Neural cell (in vitro differentiated cells): Measurements from ENCODE around the gene HEXIM1. TPM values are rescaled to one million over a fixed set of nuclear protein-coding genes. Genes with fewer than 3 reads are reported as not detected.

Source experiments
- H2AFZ ChIP-seq: fragments of 200-600, 300-800 bp; sonication (generic), shearing (Covaris generic); 2 replicates; pipeline ENCODE4 v1.6.0; 2014; ENCODE audit warnings: low read depth, mild to moderate bottlenecking, antibody characterized with exemption, low read length, moderate library complexity
- H3F3A ChIP-seq: fragments of 200-600 bp; shearing (Covaris generic); 2 replicates; pipeline ENCODE4 v1.6.1; 2016; ENCODE audit warnings: mild to moderate bottlenecking, moderate library complexity, mixed read lengths, antibody characterized with exemption, low read length; ENCODE audit not compliant: insufficient read depth, poor library complexity, severe bottlenecking
- H3K27ac ChIP-seq: fragments of 200-600, 300-800 bp; sonication (generic), shearing (Covaris generic); 2 replicates; pipeline ENCODE4 v1.5.1; 2014; ENCODE audit warnings: mild to moderate bottlenecking, low read length, moderate library complexity
- H3K27me3 ChIP-seq: fragments of 300-800, 200-600 bp; sonication (generic), shearing (Covaris generic); 2 replicates; pipeline ENCODE4 v1.6.0; 2014; ENCODE audit warnings: mild to moderate bottlenecking, low read depth, low read length, moderate library complexity; ENCODE audit not compliant: insufficient read depth
- H3K36me3 ChIP-seq: fragments of 300-800, 200-600 bp; sonication (generic), shearing (Covaris generic); 2 replicates; pipeline ENCODE4 v1.5.1; 2014; ENCODE audit warnings: mild to moderate bottlenecking, antibody characterized with exemption, low read length, moderate library complexity; ENCODE audit not compliant: insufficient read depth
- H3K4me2 ChIP-seq: fragments of 300-800, 200-600 bp; sonication (generic), shearing (Covaris generic); 2 replicates; pipeline ENCODE4 v1.6.0; 2014; ENCODE audit warnings: mild to moderate bottlenecking, low read length
- H3K4me3 ChIP-seq: fragments of 300-800, 200-600 bp; sonication (generic), shearing (Covaris generic); 2 replicates; pipeline ENCODE4 v1.5.1; 2014; ENCODE audit warnings: mild to moderate bottlenecking, low read length, moderate library complexity
- H3K79me2 ChIP-seq: fragments of 200-600 bp; shearing (Covaris generic); replicated peaks from 2 replicates; pipeline ENCODE4 v1.6.0; 2014; ENCODE audit warnings: mild to moderate bottlenecking, low read length, moderate library complexity; ENCODE audit not compliant: insufficient read depth
- H3K9ac ChIP-seq: fragments of 300-800, 200-600 bp; sonication (generic), shearing (Covaris generic); 2 replicates; pipeline ENCODE4 v1.6.1; 2016; ENCODE audit warnings: mild to moderate bottlenecking, low read length, mixed read lengths
- H3K9me2 ChIP-seq: fragments of 200-600 bp; shearing (Covaris generic); 2 replicates; pipeline ENCODE4 v1.6.1; 2016; ENCODE audit warnings: mild to moderate bottlenecking, low read length, mixed read lengths; ENCODE audit not compliant: insufficient read depth
- H3K9me3 ChIP-seq: fragments of 200-600, 300-800 bp; sonication (generic), shearing (Covaris generic); 2 replicates; pipeline ENCODE4 v1.6.1; 2016; ENCODE audit warnings: mild to moderate bottlenecking, mixed run types, low read length, moderate library complexity, mixed read lengths
- H4K20me1 ChIP-seq: fragments of 200-600 bp; shearing (Covaris generic); 2 replicates; pipeline ENCODE4 v1.6.1; 2016; ENCODE audit warnings: mild to moderate bottlenecking, mixed run types; ENCODE audit not compliant: insufficient read depth
- CTCF ChIP-seq: fragments of 450-650 bp; IDR thresholded peaks from 2 replicates; pipeline ENCODE4 v1.5.1; 2014; ENCODE audit warnings: antibody characterized with exemption, mild to moderate bottlenecking, moderate library complexity; ENCODE audit not compliant: poor library complexity, severe bottlenecking
- EP300 ChIP-seq: fragments of 450-650 bp; conservative IDR thresholded peaks from 2 replicates; pipeline ENCODE4 v1.6.1; 2014; ENCODE audit warnings: antibody characterized with exemption, mild to moderate bottlenecking, moderate library complexity; ENCODE audit not compliant: poor library complexity, severe bottlenecking
- EZH2 ChIP-seq: fragments of 200-600, 300-800 bp; shearing (Covaris generic), sonication (generic); IDR thresholded peaks from 2 replicates; pipeline ENCODE4 v1.6.1; 2014; ENCODE audit warnings: antibody characterized with exemption, low read length, borderline replicate concordance, mild to moderate bottlenecking; ENCODE audit not compliant: insufficient read depth, poor library complexity, severe bottlenecking
- MXI1 ChIP-seq: fragments of 450-650 bp; conservative IDR thresholded peaks from 2 replicates; pipeline ENCODE4 v1.6.1; 2014; ENCODE audit warnings: antibody characterized with exemption, mild to moderate bottlenecking; ENCODE audit not compliant: poor library complexity, severe bottlenecking
- POLR2AphosphoS5 ChIP-seq: IDR thresholded peaks from 2 replicates; pipeline ENCODE4 v1.6.1; 2012
- RAD21 ChIP-seq: fragments of 450-650 bp; conservative IDR thresholded peaks from 2 replicates; pipeline ENCODE4 v1.6.1; 2014; ENCODE audit warnings: antibody characterized with exemption, mild to moderate bottlenecking, moderate library complexity
- REST ChIP-seq: IDR thresholded peaks from 2 replicates; pipeline ENCODE4 v1.6.1; 2012; ENCODE audit warnings: borderline replicate concordance
- SMC3 ChIP-seq: fragments of 450-650 bp; conservative IDR thresholded peaks from 2 replicates; pipeline ENCODE4 v1.6.1; 2014; ENCODE audit warnings: antibody characterized with exemption, mild to moderate bottlenecking, moderate library complexity; ENCODE audit not compliant: poor library complexity
- TAF1 ChIP-seq: IDR thresholded peaks from 2 replicates; pipeline ENCODE4 v1.6.1; 2012; ENCODE audit warnings: low read depth
- polyA plus RNA-seq: library from polyadenylated mRNA; depleted of rRNA; stranded (reverse); fragments of >200 nt; gene quantifications from 2 replicates; pipeline ENCODE4 v1.2.3, GENCODE V29; 2014

The HEXIM1 gene
- polyA plus RNA-seq, 1 donor from 2014 or later, result 9.0 TPM

- peaks cover 4% of the 10 kb centered on the region for H3F3A ChIP-seq
- H3K4me2 ChIP-seq, result peak overlapping the region; percentile 100
- H3K9me3 ChIP-seq, result no peaks in the 10 kb centered on the region
- H3K36me3 ChIP-seq, result no peaks in the 10 kb centered on the region
- H3K9ac ChIP-seq, result peak overlapping the region; percentile 81
- TF ChIP-seq MXI1 (no peak), RAD21 (peak; percentile 57), EZH2 (no peak), CTCF (peak; percentile 88), TAF1 (no peak), POLR2AphosphoS5 (peak; percentile 28), SMC3 (peak; percentile 55), EP300 (no peak), REST (no peak)
- H3K4me3 ChIP-seq, result peak overlapping the region; percentile 86
- H3K9me2 ChIP-seq, result no peaks in the 10 kb centered on the region
- peaks cover 4% of the 10 kb centered on the region for H4K20me1 ChIP-seq
- peak overlapping the region; percentile 93 for H3K27ac ChIP-seq
- peaks cover 24% of the 10 kb centered on the region for H3K79me2 ChIP-seq
- H2AFZ ChIP-seq, result no peak overlapping the region
- H3K27me3 ChIP-seq, result no peaks in the 10 kb centered on the region
Observed at GRCh38 chr17:45149037-45149668, 878 bp downstream of the HEXIM1 start.

- Histone ChIP-seq H3K27ac (peak overlapping the region; percentile 93), H3K79me2 (peaks cover 24% of the 10 kb centered on the region)
Observed at GRCh38 chr17:45149669-45150664, 1.7 kb downstream of the HEXIM1 start.

More at GRCh38 chr17:45149669-45150664, 1.7 kb downstream of the HEXIM1 start:
- H3K4me2 ChIP-seq, result peak overlapping the region; percentile 100
- H3K9me3 ChIP-seq, result no peaks in the 10 kb centered on the region
- H4K20me1 ChIP-seq, result peaks cover 4% of the 10 kb centered on the region
- no peaks in the 10 kb centered on the region for H3K9me2 ChIP-seq
- no peaks in the 10 kb centered on the region for H3K36me3 ChIP-seq
- no peak overlapping the region for H2AFZ ChIP-seq
- peak overlapping the region; percentile 86 for H3K4me3 ChIP-seq
- H3K27me3 ChIP-seq, result no peaks in the 10 kb centered on the region
- peaks cover 4% of the 10 kb centered on the region for H3F3A ChIP-seq
- TF ChIP-seq MXI1 (peak; percentile 40), POLR2AphosphoS5 (peak; percentile 24), REST (no peak)
- peak overlapping the region; percentile 81 for H3K9ac ChIP-seq
